SK-N-SH (cell line): Measurements from ENCODE around the gene CELSR1. TPM values are rescaled to one million over a fixed set of nuclear protein-coding genes. Genes with fewer than 3 reads are reported as not detected.

Experiments used
- CTCF ChIA-PET: fragments of 300-600, 350-600 bp; formaldehyde crosslinking; extraction: SDS; loops from one replicate; lab custom pipeline; 2021; lab: Yijun Ruan, JAX
- POLR2A ChIA-PET: fragments of 350-600 bp; sonication (Branson Sonifier 250); formaldehyde crosslinking; extraction: SDS; loops from one replicate; lab custom pipeline; 2020; ENCODE audit warnings: antibody characterized with exemption, inconsistent platforms; lab: Yijun Ruan, JAX
- DNase-seq: peaks from one replicate; pipeline ENCODE4 v3.0.0; 2012
- H2AFZ ChIP-seq: fragments of 200-600 bp; sonication (generic); 2 replicates; pipeline ENCODE4 v1.8.1; 2016; ENCODE audit warnings: antibody characterized with exemption, mild to moderate bottlenecking, low read depth
- H3F3A ChIP-seq: fragments of 200-600 bp; sonication (generic); replicated peaks from 2 replicates; pipeline ENCODE3; 2016; ENCODE audit warnings: antibody characterized with exemption, mild to moderate bottlenecking; ENCODE audit not compliant: insufficient read depth
- H3K27ac ChIP-seq, 2 experiments: fragments of 200-500 bp in 1 of 2; fragments of 200-600 bp in 1 of 2; sonication (Bioruptor generic) in 1 of 2; sonication (generic), shearing (Covaris generic) in 1 of 2; 2 replicates each; pipeline versions ENCODE4 v1.5.1 to v1.6.1; 2014 to 2016; ENCODE audit warnings: low read depth in 2 of 2, inconsistent platforms in 1 of 2, low read length in 1 of 2, mild to moderate bottlenecking in 1 of 2, mixed read lengths in 1 of 2
- H3K27me3 ChIP-seq: fragments of 200-600 bp; sonication (generic), shearing (Covaris generic); 2 replicates; pipeline ENCODE4 v1.6.1; 2016; ENCODE audit warnings: mixed run types; ENCODE audit not compliant: insufficient read depth
- H3K36me3 ChIP-seq, 2 experiments: fragments of 200-500 bp in 1 of 2; fragments of 200-600 bp in 1 of 2; sonication (Bioruptor generic) in 1 of 2; sonication (generic) in 1 of 2; replicated peaks in 1 of 2; 2 replicates each; pipeline versions ENCODE3 to v1.5.1; 2014 to 2016; ENCODE audit warnings: low read length in 1 of 2, mild to moderate bottlenecking in 1 of 2; ENCODE audit not compliant: insufficient read depth in 2 of 2, control insufficient read depth in 1 of 2
- H3K4me1 ChIP-seq, 2 experiments: fragments of 200-500 bp in 1 of 2; fragments of 200-600 bp in 1 of 2; sonication (Bioruptor generic) in 1 of 2; sonication (generic), shearing (Covaris generic) in 1 of 2; 2 replicates each; pipeline versions ENCODE4 v1.5.1 to v1.6.1; 2014 to 2016; ENCODE audit warnings: low read depth in 1 of 2, low read length in 1 of 2, mixed run types in 1 of 2; ENCODE audit not compliant: insufficient read depth in 2 of 2, control insufficient read depth in 1 of 2
- H3K4me2 ChIP-seq: fragments of 200-600 bp; sonication (generic), shearing (Covaris generic); 2 replicates; pipeline ENCODE4 v1.6.1; 2017; ENCODE audit warnings: mixed run types
- H3K4me3 ChIP-seq, 2 experiments: fragments of 200-500 bp in 1 of 2; fragments of 200-600 bp in 1 of 2; sonication (Bioruptor generic) in 1 of 2; sonication (generic), shearing (Covaris generic) in 1 of 2; 2 replicates each; pipeline versions ENCODE4 v1.5.1 to v1.8.1; 2014 to 2016; ENCODE audit warnings: low read depth in 2 of 2, inconsistent platforms in 1 of 2, low read length in 1 of 2, mild to moderate bottlenecking in 1 of 2, mixed read lengths in 1 of 2, moderate library complexity in 1 of 2
- H3K79me2 ChIP-seq: fragments of 200-600 bp; sonication (generic); 2 replicates; pipeline ENCODE4 v1.8.1; 2017; ENCODE audit warnings: mild to moderate bottlenecking; ENCODE audit not compliant: insufficient read depth
- H3K9ac ChIP-seq: fragments of 200-600 bp; sonication (generic); 2 replicates; pipeline ENCODE4 v1.6.1; 2017; ENCODE audit warnings: mixed run types
- H3K9me2 ChIP-seq: fragments of 200-600 bp; sonication (generic); 2 replicates; pipeline ENCODE4 v1.6.1; 2017; ENCODE audit warnings: mixed run types
- H3K9me3 ChIP-seq: fragments of 200-600 bp; sonication (generic); 2 replicates; pipeline ENCODE4 v1.6.1; 2017; ENCODE audit warnings: mixed run types, mild to moderate bottlenecking, moderate library complexity
- H4K20me1 ChIP-seq: fragments of 200-600 bp; sonication (generic); 2 replicates; pipeline ENCODE4 v1.6.1; 2017; ENCODE audit warnings: mild to moderate bottlenecking, mixed run types; ENCODE audit not compliant: insufficient read depth
- CTCF ChIP-seq: fragments of 200-600 bp; sonication (generic); IDR thresholded peaks from 2 replicates; pipeline ENCODE4 v1.6.1; 2017; ENCODE audit warnings: antibody characterized with exemption, mild to moderate bottlenecking, moderate library complexity
- ELF1 ChIP-seq: IDR thresholded peaks from 2 replicates; pipeline ENCODE4 v1.4.0; 2012
- FOSL2 ChIP-seq: IDR thresholded peaks from 2 replicates; pipeline ENCODE4 v1.4.0; 2012; ENCODE audit warnings: low read depth, mild to moderate bottlenecking, moderate library complexity, borderline replicate concordance
- FOXJ3 ChIP-seq: sonication (generic); formaldehyde crosslinking; IDR thresholded peaks from 2 replicates; pipeline ENCODE4 v1.5.1; 2020; ENCODE audit warnings: mild to moderate bottlenecking, missing genetic modification reagents
- MAX ChIP-seq: IDR thresholded peaks from 2 replicates; pipeline ENCODE4 v1.4.0; 2012; ENCODE audit warnings: low read depth
- NFIC ChIP-seq: IDR thresholded peaks from 2 replicates; pipeline ENCODE4 v1.4.0; 2012; ENCODE audit warnings: borderline replicate concordance
- PBX3 ChIP-seq: IDR thresholded peaks from 2 replicates; pipeline ENCODE4; 2012
- POLR2AphosphoS5 ChIP-seq: IDR thresholded peaks from 2 replicates; pipeline ENCODE4 v1.6.1; 2012; ENCODE audit warnings: low read depth, low read length
- RCOR1 ChIP-seq: fragments of 150-350 bp; IDR thresholded peaks from 2 replicates; pipeline ENCODE4 v1.6.1; 2017; ENCODE audit warnings: antibody characterized with exemption, low read length
- RXRA ChIP-seq: IDR thresholded peaks from 2 replicates; pipeline ENCODE4 v1.4.0; 2012; ENCODE audit warnings: low read depth, mild to moderate bottlenecking, borderline replicate concordance
- TAF1 ChIP-seq: IDR thresholded peaks from 2 replicates; pipeline ENCODE4 v1.6.1; 2012; ENCODE audit warnings: low read depth, mild to moderate bottlenecking, low read length, moderate library complexity, borderline replicate concordance
- TCF12 ChIP-seq: IDR thresholded peaks from 2 replicates; pipeline ENCODE4 v1.4.0; 2012
- TEAD4 ChIP-seq: IDR thresholded peaks from 2 replicates; pipeline ENCODE4 v1.4.0; 2012; ENCODE audit warnings: mild to moderate bottlenecking, borderline replicate concordance; ENCODE audit not compliant: insufficient read depth
- whole genome bisulfite sequencing: methylation state at CpG from one replicate; pipeline ENCODE4 v1.1.6; 2017; ENCODE audit warnings: low lambda C conversion rate; 5-methylcytosine and 5-hydroxymethylcytosine counted together
- polyA plus RNA-seq, 3 experiments: library from polyadenylated mRNA; depleted of rRNA; stranded (reverse); fragments of >200 nt; gene quantifications; 2 replicates each; pipeline ENCODE4 v1.2.3, GENCODE V29; 2012
- TF ChIP-seq, protein P1 (sequence below): IDR thresholded peaks from 2 replicates; pipeline ENCODE4 v1.6.1; 2012; ENCODE audit warnings: mild to moderate bottlenecking, low read depth, low read length, moderate library complexity
- TF ChIP-seq, protein P2 (sequence below): fragments of 150-350 bp; IDR thresholded peaks from 2 replicates; pipeline ENCODE4 v1.6.1; 2016; ENCODE audit warnings: mild to moderate bottlenecking, low read depth, low read length

CELSR1 gene
- polyA plus RNA-seq, 1 of the 3 experiments (the other 2 are of a cell fraction): 5.0 TPM

- Histone ChIP-seq H3K4me1 (no peaks in the 10 kb centered on the region; a peak in 1 of 4 replicates), H3K36me3 (no peaks in the 10 kb centered on the region), H3F3A (no peaks in the 10 kb centered on the region), H3K27me3 (no peaks in the 10 kb centered on the region), H3K9ac (no peak overlapping the region), H3K27ac (no peak overlapping the region), H3K9me2 (no peaks in the 10 kb centered on the region), H4K20me1 (no peaks in the 10 kb centered on the region), H3K79me2 (no peaks in the 10 kb centered on the region), H3K9me3 (no peaks in the 10 kb centered on the region), H3K4me3 (no peak overlapping the region), H2AFZ (no peak overlapping the region), H3K4me2 (no peak overlapping the region)
- DNase-seq: no peak
- TF ChIP-seq, protein P1, sequence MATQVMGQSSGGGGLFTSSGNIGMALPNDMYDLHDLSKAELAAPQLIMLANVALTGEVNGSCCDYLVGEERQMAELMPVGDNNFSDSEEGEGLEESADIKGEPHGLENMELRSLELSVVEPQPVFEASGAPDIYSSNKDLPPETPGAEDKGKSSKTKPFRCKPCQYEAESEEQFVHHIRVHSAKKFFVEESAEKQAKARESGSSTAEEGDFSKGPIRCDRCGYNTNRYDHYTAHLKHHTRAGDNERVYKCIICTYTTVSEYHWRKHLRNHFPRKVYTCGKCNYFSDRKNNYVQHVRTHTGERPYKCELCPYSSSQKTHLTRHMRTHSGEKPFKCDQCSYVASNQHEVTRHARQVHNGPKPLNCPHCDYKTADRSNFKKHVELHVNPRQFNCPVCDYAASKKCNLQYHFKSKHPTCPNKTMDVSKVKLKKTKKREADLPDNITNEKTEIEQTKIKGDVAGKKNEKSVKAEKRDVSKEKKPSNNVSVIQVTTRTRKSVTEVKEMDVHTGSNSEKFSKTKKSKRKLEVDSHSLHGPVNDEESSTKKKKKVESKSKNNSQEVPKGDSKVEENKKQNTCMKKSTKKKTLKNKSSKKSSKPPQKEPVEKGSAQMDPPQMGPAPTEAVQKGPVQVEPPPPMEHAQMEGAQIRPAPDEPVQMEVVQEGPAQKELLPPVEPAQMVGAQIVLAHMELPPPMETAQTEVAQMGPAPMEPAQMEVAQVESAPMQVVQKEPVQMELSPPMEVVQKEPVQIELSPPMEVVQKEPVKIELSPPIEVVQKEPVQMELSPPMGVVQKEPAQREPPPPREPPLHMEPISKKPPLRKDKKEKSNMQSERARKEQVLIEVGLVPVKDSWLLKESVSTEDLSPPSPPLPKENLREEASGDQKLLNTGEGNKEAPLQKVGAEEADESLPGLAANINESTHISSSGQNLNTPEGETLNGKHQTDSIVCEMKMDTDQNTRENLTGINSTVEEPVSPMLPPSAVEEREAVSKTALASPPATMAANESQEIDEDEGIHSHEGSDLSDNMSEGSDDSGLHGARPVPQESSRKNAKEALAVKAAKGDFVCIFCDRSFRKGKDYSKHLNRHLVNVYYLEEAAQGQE: no peak
- TF ChIP-seq PBX3: no peak
- TF ChIP-seq NFIC: no peak
- TF ChIP-seq ELF1: no peak
- no peak for TF ChIP-seq POLR2AphosphoS5
- TF ChIP-seq, protein P2, sequence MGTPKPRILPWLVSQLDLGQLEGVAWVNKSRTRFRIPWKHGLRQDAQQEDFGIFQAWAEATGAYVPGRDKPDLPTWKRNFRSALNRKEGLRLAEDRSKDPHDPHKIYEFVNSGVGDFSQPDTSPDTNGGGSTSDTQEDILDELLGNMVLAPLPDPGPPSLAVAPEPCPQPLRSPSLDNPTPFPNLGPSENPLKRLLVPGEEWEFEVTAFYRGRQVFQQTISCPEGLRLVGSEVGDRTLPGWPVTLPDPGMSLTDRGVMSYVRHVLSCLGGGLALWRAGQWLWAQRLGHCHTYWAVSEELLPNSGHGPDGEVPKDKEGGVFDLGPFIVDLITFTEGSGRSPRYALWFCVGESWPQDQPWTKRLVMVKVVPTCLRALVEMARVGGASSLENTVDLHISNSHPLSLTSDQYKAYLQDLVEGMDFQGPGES: no peak
- TF ChIP-seq MAX: no peak
- no peak for TF ChIP-seq TEAD4
- 69% methylated on average over 8 of the region's 13 CpGs for WGBS
- POLR2A ChIA-PET: no interaction called here
- CTCF ChIA-PET: interaction anchor here (1.0 kb wide), 1 partner anchor 13 kb away, joined by 3 read pairs; no protein-coding TSS in a partner anchor
These were observed 82.0 kb downstream of the CELSR1 start for GRCh38 chr22:46455446-46455845.

- no peaks in the 10 kb centered on the region for H4K20me1 ChIP-seq
- H3K9ac ChIP-seq: no peak overlapping the region
- no peak overlapping the region for H3K4me2 ChIP-seq
- no peaks in the 10 kb centered on the region for H3F3A ChIP-seq
- no peaks in the 10 kb centered on the region; a peak in 1 of 4 replicates for H3K4me1 ChIP-seq
- no peaks in the 10 kb centered on the region for H3K36me3 ChIP-seq
- H2AFZ ChIP-seq: no peak overlapping the region
- H3K27ac ChIP-seq: no peak overlapping the region
- H3K9me2 ChIP-seq: no peaks in the 10 kb centered on the region
- TF ChIP-seq TAF1 (no peak), CTCF (no peak), RXRA (no peak), TCF12 (no peak), FOSL2 (no peak), FOXJ3 (CRISPR knock-in tag) (no peak), RCOR1 (no peak)
- WGBS: 85% methylated on average over 33 of the region's 33 CpGs
- no peak for DNase-seq
- ChIA-PET CTCF (no interaction called here), POLR2A (no interaction called here)
- no peaks in the 10 kb centered on the region for H3K27me3 ChIP-seq
- H3K9me3 ChIP-seq: no peaks in the 10 kb centered on the region
- H3K4me3 ChIP-seq: no peak overlapping the region
- H3K79me2 ChIP-seq: no peaks in the 10 kb centered on the region
These were observed 82.7 kb downstream of the CELSR1 start for GRCh38 chr22:46454504-46455269.
